OCI-LY1 (cell line): ENCODE data around the gene NPAS3.

ENCODE experiments used
- H2AFZ ChIP-seq: fragments of 200-600 bp; sonication (generic), shearing (Covaris generic); 2 replicates; pipeline ENCODE4 v1.6.0; 2014; ENCODE audit warnings: antibody characterized with exemption, mild to moderate bottlenecking, low read length
- H3F3A ChIP-seq: fragments of 200-600 bp; sonication (generic), shearing (Covaris generic); 2 replicates; pipeline ENCODE4 v1.6.0; 2014; ENCODE audit warnings: mild to moderate bottlenecking, antibody characterized with exemption, low read length, moderate library complexity; ENCODE audit not compliant: insufficient read depth
- H3K27ac ChIP-seq: fragments of 200-600 bp; sonication (generic); 2 replicates; pipeline ENCODE4 v1.5.1; 2014; ENCODE audit warnings: low read length, mixed run types, mild to moderate bottlenecking, low read depth; ENCODE audit not compliant: poor library complexity, severe bottlenecking
- H3K27me3 ChIP-seq: fragments of 200-600 bp; sonication (generic); 2 replicates; pipeline ENCODE4 v1.6.0; 2014; ENCODE audit warnings: antibody characterized with exemption, mild to moderate bottlenecking, low read length, moderate library complexity; ENCODE audit not compliant: insufficient read depth
- H3K36me3 ChIP-seq: fragments of 200-600 bp; sonication (generic); 2 replicates; pipeline ENCODE4 v1.6.1; 2014; ENCODE audit warnings: mild to moderate bottlenecking, antibody characterized with exemption, low read length, moderate library complexity, mixed read lengths; ENCODE audit not compliant: insufficient read depth
- H3K4me1 ChIP-seq: fragments of 200-600 bp; sonication (generic); 2 replicates; pipeline ENCODE4 v1.5.1; 2014; ENCODE audit warnings: mild to moderate bottlenecking, low read length, moderate library complexity; ENCODE audit not compliant: insufficient read depth, severe bottlenecking
- H3K4me2 ChIP-seq: fragments of 200-600 bp; sonication (generic), shearing (Covaris generic); 2 replicates; pipeline ENCODE4 v1.6.1; 2014; ENCODE audit warnings: low read length
- H3K4me3 ChIP-seq: fragments of 200-600 bp; sonication (generic); 2 replicates; pipeline ENCODE4 v1.5.1; 2014; ENCODE audit warnings: low read length, low read depth, mild to moderate bottlenecking, mixed read lengths; ENCODE audit not compliant: poor library complexity, severe bottlenecking
- H3K79me2 ChIP-seq: fragments of 200-600 bp; shearing (Covaris generic); 2 replicates; pipeline ENCODE4 v1.6.1; 2016; ENCODE audit warnings: mixed run types, low read length, mixed read lengths; ENCODE audit not compliant: insufficient read depth
- H3K9ac ChIP-seq: fragments of 200-600 bp; sonication (generic), shearing (Covaris generic); 2 replicates; pipeline ENCODE4 v1.6.1; 2014; ENCODE audit warnings: mild to moderate bottlenecking, low read length, mixed read lengths
- H3K9me2 ChIP-seq: fragments of 200-600 bp; sonication (generic), shearing (Covaris generic); 2 replicates; pipeline ENCODE4 v1.6.1; 2014; ENCODE audit warnings: low read depth, mild to moderate bottlenecking, low read length, mixed read lengths
- H3K9me3 ChIP-seq: fragments of 200-600 bp; shearing (Covaris generic); 2 replicates; pipeline ENCODE4 v1.6.1; 2014; ENCODE audit warnings: low read length, mixed read lengths
- H4K20me1 ChIP-seq: fragments of 200-600 bp; sonication (generic), shearing (Covaris generic); 2 replicates; pipeline ENCODE4 v1.6.0; 2016; ENCODE audit warnings: mild to moderate bottlenecking, low read length; ENCODE audit not compliant: insufficient read depth
- CTCF ChIP-seq: fragments of 200-600 bp; sonication (generic), shearing (Covaris generic); IDR thresholded peaks from 2 replicates; pipeline ENCODE4 v1.5.1; 2017; ENCODE audit warnings: mild to moderate bottlenecking, antibody characterized with exemption, low read length, moderate library complexity, mixed read lengths
- EZH2 ChIP-seq: fragments of 200-600 bp; sonication (generic), shearing (Covaris generic); IDR thresholded peaks from 2 replicates; pipeline ENCODE4 v1.8.0; 2017; ENCODE audit warnings: borderline replicate concordance, mixed run types, mild to moderate bottlenecking, antibody characterized with exemption, low read length, moderate library complexity, mixed read lengths

Gene NPAS3

GRCh38 chr14:33188880-33189279, 250.2 kb downstream of the NPAS3 start:
- Histone ChIP-seq H2AFZ (no peak overlapping the region), H4K20me1 (no peaks in the 10 kb centered on the region), H3K4me2 (no peak overlapping the region), H3F3A (no peaks in the 10 kb centered on the region), H3K27me3 (no peaks in the 10 kb centered on the region), H3K79me2 (no peaks in the 10 kb centered on the region), H3K4me1 (no peaks in the 10 kb centered on the region), H3K9me3 (no peaks in the 10 kb centered on the region), H3K9me2 (no peaks in the 10 kb centered on the region), H3K36me3 (no peaks in the 10 kb centered on the region), H3K9ac (no peak overlapping the region), H3K4me3 (no peak overlapping the region), H3K27ac (no peak overlapping the region)
- TF ChIP-seq EZH2 (no peak), CTCF (no peak)

GRCh38 chr14:33191855-33192254, 253.2 kb downstream of the NPAS3 start:
- no peaks in the 10 kb centered on the region for H3K9me3 ChIP-seq

GRCh38 chr14:33194551-33194950, 255.9 kb downstream of the NPAS3 start:
- Histone ChIP-seq H3K4me1 (no peaks in the 10 kb centered on the region), H3K4me2 (no peak overlapping the region), H3K9ac (no peak overlapping the region), H3K79me2 (no peaks in the 10 kb centered on the region), H3K9me3 (no peaks in the 10 kb centered on the region), H3K27ac (no peak overlapping the region), H3K27me3 (no peaks in the 10 kb centered on the region), H2AFZ (no peak overlapping the region), H3K36me3 (no peaks in the 10 kb centered on the region), H4K20me1 (no peaks in the 10 kb centered on the region), H3F3A (no peaks in the 10 kb centered on the region), H3K4me3 (no peak overlapping the region), H3K9me2 (no peaks in the 10 kb centered on the region)
- TF ChIP-seq CTCF (no peak), EZH2 (no peak)

More at GRCh38 chr14:33191855-33192254, 253.2 kb downstream of the NPAS3 start:
- Histone ChIP-seq H3K4me3 (no peak overlapping the region), H3K9ac (no peak overlapping the region), H3K4me1 (no peaks in the 10 kb centered on the region), H2AFZ (no peak overlapping the region), H4K20me1 (no peaks in the 10 kb centered on the region), H3K4me2 (no peak overlapping the region), H3K9me2 (no peaks in the 10 kb centered on the region), H3K27ac (no peak overlapping the region), H3K27me3 (no peaks in the 10 kb centered on the region), H3F3A (no peaks in the 10 kb centered on the region), H3K36me3 (no peaks in the 10 kb centered on the region), H3K79me2 (no peaks in the 10 kb centered on the region)
- TF ChIP-seq CTCF, result no peak
- no peak for TF ChIP-seq EZH2
